ENCODE data around the gene HAGH.

- TF ChIP-seq CTCF (optimal IDR thresholded peaks at IDR 0.05 in 1 of 3, IDR thresholded peaks at IDR 0.05 in 1 of 3, conservative IDR thresholded peaks at IDR 0.05 in 1 of 3; ENCODE audit: extremely low read depth in 1 of 3, insufficient read depth in 2 of 3, low read length in 3 of 3) (no peak), EZH2 (IDR thresholded peaks at IDR 0.05; ENCODE audit: low read length) (no peak)
Measured at GRCh38 chr16:1818204-1818872, 8.3 kb downstream of the HAGH start.
